ENCODE measurements around the gene ZNF146.
"Not testable (repeated sequence)": the region's sequence is repeated elsewhere in the genome, so short reads cannot be mapped to it uniquely, and the experiment has no call there.

ZNF146 gene

DNA sequence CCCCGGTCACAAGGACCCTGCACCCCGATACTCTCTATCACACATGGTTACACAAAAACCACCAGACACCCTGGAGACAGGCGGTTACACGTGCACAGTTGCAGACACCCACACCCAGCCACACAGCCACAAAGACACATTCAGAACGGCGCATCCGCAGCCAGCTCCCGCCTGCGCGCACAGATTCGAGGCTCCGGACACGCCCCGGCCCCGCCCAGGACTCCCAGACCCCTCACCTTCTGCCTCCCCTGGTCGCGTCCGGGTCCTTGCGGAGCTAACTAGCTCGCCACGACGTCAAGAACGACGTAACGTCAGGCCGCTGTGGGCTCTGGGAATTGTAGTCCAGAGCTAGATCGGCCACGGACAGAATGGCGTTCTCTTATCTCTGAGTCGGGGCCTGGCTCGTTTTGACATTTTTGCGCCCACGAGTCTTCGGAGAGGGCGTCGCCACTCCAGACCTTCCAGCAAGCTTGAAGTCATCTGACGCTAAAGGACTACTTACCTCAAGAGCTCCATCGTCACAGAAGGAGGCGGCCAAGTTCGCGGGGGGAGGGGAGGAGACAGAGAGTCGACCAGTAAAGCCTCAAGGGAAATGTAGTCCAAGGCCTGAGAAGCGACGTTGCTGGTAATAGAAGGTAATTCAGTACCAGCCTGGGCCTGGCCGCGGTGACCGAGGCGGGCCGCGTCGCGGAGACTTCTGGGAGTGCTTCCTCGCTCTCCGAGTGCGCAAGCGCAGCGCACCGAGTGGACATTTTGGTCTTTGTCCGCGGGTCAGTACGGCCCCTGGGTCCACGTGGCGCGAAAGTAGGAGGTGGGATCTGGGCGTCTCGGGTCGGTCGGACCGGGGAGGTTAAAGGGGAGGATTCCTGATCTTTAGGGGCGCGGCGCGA, at the start of gene ZNF146, which contains the start of gene ZNF565:
TSS of gene ZNF146 (plus strand) at position 721 of the 890 bp plus-strand sequence. CDS start 21,335 bp downstream, outside the sequence.
TSS of gene ZNF565 (minus strand) at position 280 of the 890 bp plus-strand sequence. CDS start 12,680 bp downstream, outside the sequence.
- DNase-seq (ENCODE audit: low read depth), result peak; percentile 91

DNA sequence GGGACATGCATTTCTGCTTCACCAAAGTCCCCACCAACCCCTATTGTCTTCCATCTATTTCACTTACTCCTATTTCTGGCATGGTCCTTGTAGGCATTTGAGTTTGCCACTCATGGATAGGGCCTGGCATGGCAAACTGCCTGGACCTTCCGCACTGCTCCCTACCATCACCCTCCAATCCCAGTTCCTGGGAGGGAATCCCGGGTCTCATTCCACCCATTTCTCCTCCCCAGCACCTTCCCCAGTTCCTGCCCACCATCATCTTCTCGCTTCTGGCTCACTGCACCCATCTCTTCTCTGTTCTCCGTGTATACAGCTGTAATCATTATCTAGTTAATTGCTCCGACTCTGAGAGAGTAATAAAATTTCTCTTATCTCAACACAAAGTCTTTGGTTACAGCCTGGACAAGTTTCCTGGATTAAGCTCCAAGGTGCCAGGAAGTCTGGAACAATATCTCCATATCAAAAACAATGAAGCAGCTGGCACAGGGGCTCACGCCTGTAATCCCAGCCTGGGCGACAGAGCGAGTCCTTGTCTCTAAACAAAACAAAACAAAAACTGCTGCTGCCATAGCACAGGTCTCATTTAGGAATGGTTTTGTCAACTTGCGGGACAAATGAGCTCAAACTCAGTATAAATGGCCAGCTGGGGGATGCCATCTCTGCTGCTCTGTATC, 45.7 kb upstream of the ZNF146 start:
- no peak for DNase-seq (ENCODE audit: low read depth)

- DNase-seq (ENCODE audit: low read depth), result no peak
Observed at GRCh38 chr19:36172852-36173251, 42.1 kb upstream of the ZNF146 start.

DNA sequence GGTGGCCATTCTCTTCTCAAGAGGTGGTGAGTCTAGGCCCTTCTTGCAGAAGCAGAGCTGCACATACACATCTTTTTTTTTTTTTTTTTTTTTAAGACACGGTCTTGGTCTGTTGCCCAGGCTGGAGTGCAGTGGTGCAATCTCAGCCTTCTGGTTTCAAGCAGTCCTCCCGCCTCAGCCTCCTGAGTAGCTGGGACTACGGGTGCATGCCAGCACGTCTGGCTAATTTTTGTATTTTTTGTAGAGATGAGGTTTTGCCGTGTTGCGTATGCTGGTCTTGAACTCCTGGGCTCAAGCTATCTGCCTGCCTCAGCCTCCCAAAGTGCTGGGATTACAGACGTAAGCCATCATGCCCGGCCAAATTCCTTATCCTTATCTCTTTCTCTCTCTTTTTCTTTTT, 41.1 kb upstream of the ZNF146 start:
- DNase-seq (ENCODE audit: low read depth), result not testable (repeated sequence)

DNA sequence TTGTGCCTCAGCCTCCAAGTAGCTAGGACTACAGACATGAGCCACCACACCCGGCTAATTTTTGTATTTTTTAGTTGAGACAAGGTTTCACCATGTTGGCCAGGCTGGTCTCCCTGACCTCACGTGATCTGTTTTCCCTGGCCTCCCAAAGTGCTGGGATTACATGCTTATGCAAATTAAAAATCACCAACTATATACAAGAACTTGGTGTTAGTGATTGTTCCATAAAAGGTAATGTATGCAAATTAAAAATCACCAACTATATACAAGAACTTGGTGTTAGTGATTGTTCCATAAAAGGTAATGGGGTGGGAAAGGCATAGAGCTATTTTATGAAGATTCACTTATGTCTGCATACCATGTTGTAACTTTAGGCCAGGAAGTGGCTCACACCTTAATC, 35.8 kb upstream of the ZNF146 start:
- not testable (repeated sequence) for DNase-seq (ENCODE audit: low read depth)

DNA sequence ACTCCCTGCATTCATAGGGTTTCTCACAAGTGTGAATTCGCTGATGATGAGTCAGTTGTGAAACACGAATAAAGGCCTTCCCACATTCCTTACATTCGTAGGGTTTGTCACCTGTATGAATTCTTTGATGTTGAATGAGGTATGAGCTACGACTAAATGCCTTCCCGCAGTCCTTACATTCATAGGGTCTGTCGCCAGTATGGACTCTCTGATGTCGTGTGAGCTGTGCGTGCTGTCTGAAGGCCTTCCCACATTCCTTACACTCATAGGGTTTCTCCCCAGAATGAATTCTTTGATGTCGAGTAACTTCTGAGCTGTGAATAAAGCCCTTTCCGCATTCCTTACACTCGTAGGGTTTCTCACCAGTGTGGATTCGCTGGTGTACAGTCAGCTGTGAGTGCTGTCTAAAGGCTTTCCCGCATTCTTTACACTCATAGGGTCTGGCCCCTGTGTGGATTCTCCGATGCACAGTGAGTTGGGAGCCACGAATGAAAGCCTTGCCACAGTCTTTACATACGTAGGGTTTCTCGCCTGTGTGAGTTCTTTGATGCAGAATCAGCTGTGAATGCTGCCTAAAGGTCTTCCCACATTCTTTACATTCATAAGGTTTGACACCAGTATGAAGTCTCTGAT, 32.2 kb upstream of the ZNF146 start:
- no peak for DNase-seq (ENCODE audit: low read depth)

- DNase-seq (ENCODE audit: low read depth), result no peak
Observed at GRCh38 chr19:36183245-36183628, 31.7 kb upstream of the ZNF146 start.

DNA sequence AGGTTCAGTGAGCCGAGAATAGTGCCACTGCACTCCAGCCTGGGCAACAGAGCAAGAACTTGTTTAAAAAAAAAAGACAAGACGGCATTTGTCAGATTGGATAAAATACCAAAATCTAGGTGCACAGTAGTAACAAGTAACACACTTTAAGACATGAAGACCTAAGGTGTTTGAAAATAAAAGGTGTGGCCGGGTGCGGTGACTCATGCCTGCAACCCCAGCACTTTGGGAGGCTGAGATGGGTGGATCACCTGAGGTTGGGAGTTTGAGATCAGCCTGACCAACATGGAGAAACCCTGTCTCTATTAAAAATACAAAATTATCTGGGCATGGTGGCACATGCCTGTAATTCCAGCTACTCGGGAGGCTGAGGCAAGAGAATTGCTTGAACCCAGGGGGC, 28.2 kb upstream of the ZNF146 start:
- DNase-seq (ENCODE audit: low read depth), result not testable (repeated sequence)

- no peak for DNase-seq (ENCODE audit: low read depth)
Observed at GRCh38 chr19:36196249-36196648, 18.7 kb upstream of the ZNF146 start.

DNA sequence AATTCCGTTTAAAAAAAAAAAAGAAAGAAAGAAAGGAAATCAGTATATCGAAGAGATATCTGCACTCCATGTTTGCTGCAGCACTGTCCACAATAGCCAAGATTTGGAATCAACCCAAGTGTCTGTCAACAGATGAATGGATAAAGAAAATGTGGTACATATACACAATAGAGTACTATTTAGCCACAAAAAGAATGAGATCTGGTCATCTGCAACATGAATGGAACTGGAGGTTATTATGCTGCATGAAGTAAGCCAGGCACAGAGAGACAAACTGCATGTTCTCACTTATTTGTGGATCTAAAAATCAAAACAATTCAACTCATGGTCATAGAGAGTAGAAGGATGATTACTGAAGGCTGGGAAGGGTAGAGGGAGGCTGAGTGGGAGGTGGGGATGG, 16.8 kb upstream of the ZNF146 start:
- DNase-seq (ENCODE audit: low read depth), result no peak

GRCh38 chr19:36201684-36202083, 13.2 kb upstream of the ZNF146 start:
- no peak for DNase-seq (ENCODE audit: low read depth)

DNA sequence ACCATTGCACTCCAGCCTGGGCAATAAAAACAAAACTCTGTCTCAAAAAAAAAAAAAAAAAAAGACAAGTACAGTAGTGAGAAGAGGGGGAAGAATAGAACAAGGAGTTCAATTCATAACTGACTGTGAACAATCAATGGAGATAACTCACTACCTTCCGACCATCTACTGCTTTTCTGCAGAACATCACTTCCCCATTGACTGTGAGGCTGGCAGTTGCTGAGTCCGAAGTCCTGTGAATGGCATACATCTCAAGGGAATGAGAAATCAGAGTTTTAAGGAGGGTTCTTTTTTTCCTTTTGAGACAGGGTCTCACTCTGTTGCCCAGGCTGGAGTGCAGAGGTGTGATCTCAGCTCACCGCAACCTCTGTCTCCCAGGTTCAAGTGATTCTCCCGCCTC, 11.6 kb upstream of the ZNF146 start:
- no peak for DNase-seq (ENCODE audit: low read depth)

DNA sequence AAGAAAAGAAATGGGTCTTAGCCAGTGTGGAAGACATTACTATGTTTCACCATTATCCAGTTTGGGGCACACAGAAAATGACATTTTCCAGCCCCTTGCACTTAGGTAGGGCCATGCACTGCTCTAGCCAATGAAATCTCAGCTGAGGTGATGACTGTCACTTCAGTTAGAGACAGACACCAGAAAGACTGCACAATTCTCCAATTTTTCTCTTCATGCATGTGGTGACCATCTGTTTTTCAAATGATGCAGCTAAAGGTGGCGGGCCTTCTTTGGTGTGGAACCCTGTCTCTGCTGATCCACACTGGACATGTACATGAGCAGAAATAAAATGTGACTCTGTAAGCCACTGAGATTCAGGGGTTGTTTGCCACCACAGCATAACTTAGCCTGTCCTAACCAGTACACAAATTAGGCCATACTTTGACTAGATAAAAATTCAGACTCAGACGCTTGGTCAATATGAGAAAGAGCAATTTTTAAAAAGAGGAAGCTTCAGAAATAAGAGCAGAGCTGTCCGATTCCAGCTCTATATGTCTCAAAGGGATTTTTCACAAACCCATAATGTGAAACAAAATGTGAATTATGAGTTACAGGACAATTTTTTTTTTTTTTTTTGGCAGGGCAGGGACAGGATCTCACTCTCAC, 7.2 kb upstream of the ZNF146 start:
- no peak for DNase-seq (ENCODE audit: low read depth)

DNA sequence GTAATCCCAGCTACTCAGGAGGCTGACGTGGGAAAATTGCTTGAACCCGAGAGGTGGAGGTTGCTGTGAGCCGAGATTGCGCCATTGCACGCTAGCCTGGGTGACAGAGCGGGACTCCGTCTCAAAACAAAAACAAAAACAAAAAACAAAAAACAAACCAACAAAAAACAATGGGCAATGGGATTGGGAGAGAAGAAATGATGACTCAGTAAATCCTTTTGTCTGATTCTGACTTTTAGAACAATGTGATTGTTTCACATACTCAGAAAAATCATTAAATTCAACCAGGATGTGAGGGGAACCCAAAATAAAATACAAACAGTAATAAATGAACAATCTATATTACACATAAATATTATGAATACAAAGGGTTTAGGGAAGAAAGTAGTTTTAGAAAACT, 5.5 kb upstream of the ZNF146 start:
- DNase-seq (ENCODE audit: low read depth), result no peak

- no peak for DNase-seq (ENCODE audit: low read depth)
Observed at GRCh38 chr19:36210497-36210896, 4.4 kb upstream of the ZNF146 start.

DNA sequence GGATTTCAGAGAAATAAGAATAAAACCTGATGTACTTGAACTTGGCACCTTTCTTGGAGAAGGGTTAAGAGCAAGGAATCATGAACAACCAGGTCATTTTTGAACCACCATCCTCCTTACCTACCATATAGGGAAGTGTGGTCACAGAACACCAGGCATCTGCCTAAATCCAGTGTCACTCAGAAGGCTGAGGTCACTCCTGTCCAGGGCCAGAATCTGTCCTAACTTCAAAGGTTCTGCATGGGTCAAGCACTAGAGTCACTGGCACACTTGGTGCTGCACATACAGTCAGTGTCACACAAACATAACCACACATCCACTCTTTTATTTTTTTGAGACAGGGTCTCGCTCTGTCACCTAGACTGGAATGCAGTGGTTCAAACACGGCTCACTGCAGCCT, 2.0 kb upstream of the ZNF146 start:
- no peak for DNase-seq (ENCODE audit: low read depth)

GRCh38 chr19:36215276-36216123, 594 bp downstream of the ZNF146 start:
- DNase-seq (ENCODE audit: low read depth), result no peak

DNA sequence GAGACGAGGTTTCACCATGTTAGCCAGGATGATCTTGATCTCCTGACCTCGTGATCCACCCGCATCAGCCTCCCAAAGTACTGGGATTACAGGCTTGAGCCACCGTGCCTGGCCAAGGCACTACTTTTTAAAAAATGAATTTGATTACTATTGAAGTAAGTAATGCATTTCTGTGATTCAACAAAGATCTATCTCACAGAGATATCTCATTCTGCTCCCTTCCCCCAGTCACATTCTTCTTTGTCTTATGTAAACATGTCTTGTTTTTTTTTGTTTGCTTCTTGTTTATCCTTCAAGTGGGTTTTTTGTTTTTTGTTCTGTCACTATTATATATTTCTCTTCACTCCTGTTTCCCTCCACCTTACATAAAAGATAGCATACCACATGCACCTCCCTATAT, 6.6 kb downstream of the ZNF146 start:
- no peak for DNase-seq (ENCODE audit: low read depth)

- no peak for DNase-seq (ENCODE audit: low read depth)
Observed at GRCh38 chr19:36222503-36222902, 7.6 kb downstream of the ZNF146 start.

DNA sequence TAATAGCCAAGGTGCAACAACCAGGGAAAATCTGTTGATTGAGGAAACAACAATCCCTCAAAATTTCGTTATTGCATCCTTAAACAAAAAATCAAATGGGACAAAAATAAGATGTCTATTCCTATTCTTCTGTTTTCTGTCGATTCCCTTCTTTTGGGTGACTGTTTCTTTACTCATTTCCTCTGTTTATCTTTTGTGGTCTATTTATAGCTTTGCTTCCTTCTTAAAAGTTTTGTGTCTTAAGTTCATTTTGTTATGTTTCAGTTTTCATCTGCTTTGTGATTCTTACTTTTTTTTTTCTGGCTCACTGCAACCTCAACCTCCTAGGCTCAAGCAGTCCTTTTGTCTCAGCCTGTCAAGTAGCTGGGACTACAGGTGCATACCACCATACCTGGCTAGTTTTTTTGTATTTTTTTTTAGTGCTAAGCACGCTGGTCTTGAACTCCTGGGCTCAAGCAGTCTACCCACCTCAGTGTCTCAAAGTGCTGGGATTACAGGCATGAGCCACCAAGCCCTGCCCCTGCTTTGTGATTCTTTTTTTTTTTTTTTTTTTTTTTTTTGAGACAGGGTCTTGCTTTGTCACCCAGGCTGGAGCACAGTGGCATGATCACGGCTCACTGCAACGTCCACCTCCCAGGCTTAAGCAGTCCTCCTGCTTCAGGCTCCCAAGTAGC, 10.4 kb downstream of the ZNF146 start:
- no peak for DNase-seq (ENCODE audit: low read depth)

- not testable (repeated sequence) for DNase-seq (ENCODE audit: low read depth)
Observed at GRCh38 chr19:36233626-36234025, 18.7 kb downstream of the ZNF146 start.

All from stimulated activated CD4-positive, alpha-beta T cell treated with anti-CD3 and anti-CD28 coated beads, Interleukin-2, amount 100 ng/mL, for 4 hours (primary cell).